ENCODE measurements around the gene PASK. TPM values are rescaled to one million over a fixed set of nuclear protein-coding genes. Genes with fewer than 3 reads are reported as not detected.

PASK gene
- total and polyA plus RNA-seq, 9 of the 15 experiments (the other 6 are each of a cell fraction or from before 2014, with no cell fraction given), result 1.5 to 30.3 (median 9.9) TPM

- H3K36me3 ChIP-seq (ENCODE audit: control insufficient read depth, insufficient read depth, low read length), result peaks cover 16% of the 10 kb centered on the region; the same call in 2 of the 3 replicates
- FAIRE-seq, result peak; percentile 91
- CTCF ChIA-PET (ENCODE audit: low intra/inter-chr PET ratio), result no interaction called here
- peak within 1 kb of the TSS; percentile 98 for H3K4me3 ChIP-seq
- 1% methylated on average over 33 of the region's 73 CpGs for WGBS (ENCODE audit: insufficient coverage, low coverage, missing lambda C conversion rate)
- POLR2A ChIA-PET, result interaction anchor here (0.7 to 1.4 kb wide), 6 partner anchors 9 to 317 kb away, joined by 3 to 5 read pairs (median 4); partner anchors contain the start of gene MTERF4
- ATAC-seq, result peak; percentile 92
- H3K9me1 ChIP-seq (ENCODE audit: control insufficient read depth, insufficient read depth, low read length), result no peaks in the 10 kb centered on the region
- BruUV-seq (replicated peaks), result no TSS peak
- H4K20me1 ChIP-seq (replicated peaks; ENCODE audit: control insufficient read depth, insufficient read depth, low read length), result no peaks in the 10 kb centered on the region
- no peaks in the 10 kb centered on the region for H3K27me3 ChIP-seq (ENCODE audit: control insufficient read depth in 2 of 2, insufficient read depth in 2 of 2, low read length in 2 of 2)
- peaks cover 14 to 26% of the 10 kb centered on the region in 2 experiments; a peak in 4 of 5 replicates for H3K4me1 ChIP-seq (replicated peaks in 1 of 2; ENCODE audit: control insufficient read depth in 2 of 2, insufficient read depth in 2 of 2, low read length in 2 of 2)
- intact Hi-C loops (cut with micrococcal nuclease), result loop anchor here (1.0 kb wide), 1 partner anchor 72 kb away; no protein-coding TSS in a partner anchor
- H3K9ac ChIP-seq (ENCODE audit: insufficient read depth in 1 of 2, low read depth in 2 of 2, low read length in 2 of 2), result peak within 1 kb of the TSS; percentile 67 to 93
- peak; percentile 91 to 95 (median 92) for DNase-seq (ENCODE audit: extremely low read depth in 1 of 4, low spot score in 3 of 4)
- peaks cover 25% of the 10 kb centered on the region for H3K79me2 ChIP-seq (ENCODE audit: control insufficient read depth, insufficient read depth, low read length)
- peak within 1 kb of the TSS; percentile 93 for H2AFZ ChIP-seq (ENCODE audit: low read depth, low read length)
- no peaks in the 10 kb centered on the region for H3K9me3 ChIP-seq (replicated peaks; ENCODE audit: control insufficient read depth, insufficient read depth, low read depth, low read length)
- in situ Hi-C loops (cut with MboI), result no loop called here
- H3K4me2 ChIP-seq (ENCODE audit: insufficient read depth, low read length), result peak within 1 kb of the TSS; percentile 91
- H3K27ac ChIP-seq (ENCODE audit: extremely low read depth, low read depth, low read length), result peak within 1 kb of the TSS; percentile 58
- peak; percentile 74 for TF ChIP-seq POLR2A (conservative IDR thresholded peaks at IDR 0.05)
- no peak for TF ChIP-seq NR2C2 (CRISPR knock-in tag; IDR thresholded peaks at IDR 0.05)
- peak; percentile 41; the same call in 1 of the 2 replicates for TF ChIP-seq NR2C2 (tag; IDR thresholded peaks at IDR 0.05)
- TF ChIP-seq ID3 (CRISPR knock-in tag; IDR thresholded peaks at IDR 0.05), result no peak
- 0 out of 2 replicates have a peak, but pooled peaks have one; percentile 29 for TF ChIP-seq ID3 (tag; IDR thresholded peaks at IDR 0.05)
- no peak for TF ChIP-seq ARHGAP35 (IDR thresholded peaks at IDR 0.05; ENCODE audit: partially characterized antibody)
- no peak for TF ChIP-seq ZNF134 (CRISPR knock-in tag; conservative IDR thresholded peaks at IDR 0.05)
- peak; percentile 82 for TF ChIP-seq CREB3L1 (IDR thresholded peaks at IDR 0.05; ENCODE audit: borderline replicate concordance, low read depth)
- peak; percentile 92 for TF ChIP-seq ZNF143 (CRISPR knock-in tag; IDR thresholded peaks at IDR 0.05)
- no peak for TF ChIP-seq NCOA4 (IDR thresholded peaks at IDR 0.05; ENCODE audit: partially characterized antibody)
- TF ChIP-seq MTF1 (CRISPR knock-in tag; IDR thresholded peaks at IDR 0.05; ENCODE audit: borderline replicate concordance), result no peak
- TF ChIP-seq KDM1A (IDR thresholded peaks at IDR 0.05), result peak; percentile 80 to 96
- TF ChIP-seq TCF15 (CRISPR knock-in tag; IDR thresholded peaks at IDR 0.05), result no peak
- TF ChIP-seq ELF1 (tag; IDR thresholded peaks at IDR 0.05), result peak; percentile 87
- peak in 1 of 2 experiments; percentile 55; a peak in 2 of 4 replicates for TF ChIP-seq HDAC1 (IDR thresholded peaks at IDR 0.05)
- TF ChIP-seq ELF4 (CRISPR knock-in tag; IDR thresholded peaks at IDR 0.05), result 0 out of 2 replicates have a peak, but pooled peaks have one; percentile 38
- no peak for TF ChIP-seq ZHX1 (conservative IDR thresholded peaks at IDR 0.05; ENCODE audit: low read length)
- TF ChIP-seq CXXC5 (CRISPR knock-in tag; IDR thresholded peaks at IDR 0.05), result peak; percentile 71
These were observed 820 bp upstream of the PASK start, which contains the start of gene PPP1R7 for GRCh38 chr2:241149925-241150659. Gene PPP1R7 (plus strand): TSS chr2:241150467. CDS start chr2:241150496, 29 bp downstream.
